GM21619 (cell line): ENCODE results near the gene CNNM1.

Experiments
- ATAC-seq: cut with Tn5 transposase; IDR thresholded peaks from one replicate; pipeline ENCODE4 v1.9.1; 2021; ENCODE audit not compliant: unreplicated experiment

Gene CNNM1

DNA sequence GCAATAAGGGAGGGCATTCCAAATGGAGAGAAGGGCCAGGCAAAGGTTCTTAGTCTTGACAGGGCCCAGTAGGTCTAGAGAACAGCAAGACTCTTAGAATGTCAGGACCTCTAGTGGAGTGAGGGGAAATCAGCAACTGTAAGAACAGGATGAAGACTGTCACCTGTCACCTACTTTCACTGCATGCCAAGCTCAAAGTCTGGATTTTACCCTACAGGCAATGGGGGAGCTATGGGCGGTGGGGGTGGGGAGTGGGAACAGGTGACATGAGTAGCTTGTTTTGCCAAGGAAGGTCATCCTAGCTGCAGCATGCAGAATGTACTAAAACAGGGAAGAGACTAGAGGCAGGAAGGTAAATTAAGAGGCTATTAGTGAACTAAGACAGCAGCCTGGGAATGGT is 82.9 kb downstream of the CNNM1 start:
- ATAC-seq: no peak

GRCh38 chr10:99418910-99419624 is 89.9 kb downstream of the CNNM1 start:
- no peak for ATAC-seq

- ATAC-seq: no peak
Measured at GRCh38 chr10:99419688-99420087, 90.5 kb downstream of the CNNM1 start.

- no peak for ATAC-seq
Measured at GRCh38 chr10:99421233-99421739, 92.1 kb downstream of the CNNM1 start.

DNA sequence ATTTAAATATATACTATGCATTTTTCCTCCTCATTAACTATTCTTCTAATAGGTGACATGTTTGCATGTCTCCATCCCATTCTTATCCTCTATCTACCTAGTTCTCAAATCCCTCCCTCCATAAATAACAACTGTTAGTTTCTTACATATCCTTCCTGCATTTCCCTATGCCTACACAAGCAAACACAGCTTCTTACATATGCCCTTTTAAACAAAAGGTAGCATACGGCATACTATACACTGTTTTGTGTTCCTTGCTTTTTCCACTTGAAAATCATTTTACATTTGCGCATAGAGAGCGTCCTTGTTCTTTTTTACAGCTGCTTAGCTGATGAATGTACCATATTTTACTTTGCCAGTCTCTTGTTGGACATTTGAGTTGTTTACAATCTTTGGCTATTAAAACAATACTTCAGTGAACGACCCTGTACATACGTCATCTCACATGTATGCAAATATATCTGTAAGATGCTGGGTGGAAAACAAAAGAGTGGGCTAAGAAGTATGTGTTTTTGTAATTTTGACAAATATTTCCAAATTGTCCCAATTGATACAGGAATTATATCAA is 93.5 kb downstream of the CNNM1 start:
- ATAC-seq: no peak

GRCh38 chr10:99424656-99425055 is 95.5 kb downstream of the CNNM1 start:
- ATAC-seq: no peak

DNA sequence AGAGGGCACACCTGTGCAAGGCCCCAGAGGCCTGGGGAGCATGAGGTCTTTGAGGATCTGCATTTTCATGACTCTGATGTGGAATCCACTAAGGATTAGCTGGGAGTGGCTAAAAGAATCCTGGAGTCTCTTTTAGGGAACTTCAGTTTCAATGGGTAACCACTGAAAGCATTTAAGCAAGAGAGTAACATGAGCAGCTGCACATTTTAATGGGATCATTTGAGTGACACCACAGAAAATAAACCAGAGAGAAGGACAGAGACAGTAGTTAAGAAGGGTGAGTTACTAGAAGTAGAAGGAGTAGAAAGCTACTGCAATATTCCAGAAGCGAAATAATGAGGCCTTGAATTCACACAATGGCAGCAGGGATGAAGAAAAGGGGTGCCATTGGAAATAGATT is 96.0 kb downstream of the CNNM1 start:
- ATAC-seq: no peak

DNA sequence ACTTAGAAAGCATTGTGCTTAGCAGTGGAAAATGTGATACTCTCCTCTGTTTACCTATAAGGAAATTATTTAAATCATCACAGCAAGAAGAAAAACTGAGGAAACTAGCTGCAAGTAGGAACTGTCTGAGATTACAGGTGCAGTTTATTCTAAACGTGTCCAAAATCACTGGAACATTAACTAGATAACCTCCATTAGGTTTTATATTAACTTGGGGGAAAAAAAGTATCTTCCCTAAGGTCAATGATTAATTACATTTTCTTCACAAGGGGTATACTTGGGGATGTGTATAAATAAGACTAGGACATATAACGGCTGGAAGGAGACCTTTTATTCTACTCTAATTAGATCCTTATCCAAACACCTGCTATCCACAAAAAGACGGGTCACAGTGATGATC is 97.5 kb downstream of the CNNM1 start:
- no peak for ATAC-seq

GRCh38 chr10:99427566-99428190 is 98.5 kb downstream of the CNNM1 start:
- ATAC-seq: no peak

DNA sequence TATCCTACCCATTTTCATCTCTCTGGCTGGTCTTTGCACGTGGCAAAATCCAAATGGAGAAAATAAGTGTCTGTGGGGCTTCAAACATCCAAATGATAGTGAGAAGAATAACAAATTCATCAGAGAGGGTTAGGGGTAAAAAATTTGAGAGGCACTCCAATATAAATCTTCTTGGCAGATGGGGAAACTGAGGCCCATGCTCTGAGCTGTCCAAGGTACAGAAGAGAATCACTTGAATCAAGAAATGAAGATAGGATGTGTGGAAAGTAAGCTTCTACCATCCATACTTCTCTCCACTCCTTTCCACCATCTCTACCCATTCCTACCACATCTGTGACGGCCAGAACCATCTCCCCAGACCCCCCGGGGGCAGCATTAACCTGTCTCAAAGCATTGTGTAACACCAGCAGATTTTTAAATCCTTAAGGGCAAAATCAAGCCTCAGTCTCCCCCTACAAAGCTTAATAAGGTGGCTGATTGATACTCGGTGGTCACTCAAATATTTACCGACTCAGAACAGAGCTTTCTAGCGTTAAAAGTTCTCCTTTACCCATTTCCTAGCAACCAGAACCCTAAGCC is 100.5 kb downstream of the CNNM1 start:
- ATAC-seq: no peak

DNA sequence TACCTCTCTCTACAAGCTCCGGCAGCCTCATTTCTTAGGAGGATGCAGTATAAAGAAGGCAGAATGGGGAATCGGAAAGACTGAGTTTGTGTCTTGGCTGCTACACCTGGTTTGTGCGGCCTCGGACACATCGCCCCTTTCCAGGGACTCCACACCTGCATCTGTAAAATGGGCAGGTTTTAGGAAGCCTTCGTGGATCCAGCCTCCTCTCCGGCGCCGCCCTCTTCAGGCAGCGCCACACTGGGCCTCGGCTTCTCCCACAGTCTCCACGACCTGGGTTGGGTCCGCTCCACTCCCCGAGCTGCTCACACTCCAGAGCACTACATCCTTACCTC is 100.9 kb downstream of the CNNM1 start:
- ATAC-seq: no peak

GRCh38 chr10:99430451-99431189 is 101.5 kb downstream of the CNNM1 start, which contains the start of gene GOT1:
TSS of gene GOT1 (minus strand) at chr10:99430624. CDS start at chr10:99430565, 59 bp downstream.
- peak; percentile 96 for ATAC-seq

GRCh38 chr10:99431190-99431760 is 102.1 kb downstream of the CNNM1 start:
- ATAC-seq: no peak

GRCh38 chr10:99432047-99432446 is 102.9 kb downstream of the CNNM1 start:
- ATAC-seq: no peak

DNA sequence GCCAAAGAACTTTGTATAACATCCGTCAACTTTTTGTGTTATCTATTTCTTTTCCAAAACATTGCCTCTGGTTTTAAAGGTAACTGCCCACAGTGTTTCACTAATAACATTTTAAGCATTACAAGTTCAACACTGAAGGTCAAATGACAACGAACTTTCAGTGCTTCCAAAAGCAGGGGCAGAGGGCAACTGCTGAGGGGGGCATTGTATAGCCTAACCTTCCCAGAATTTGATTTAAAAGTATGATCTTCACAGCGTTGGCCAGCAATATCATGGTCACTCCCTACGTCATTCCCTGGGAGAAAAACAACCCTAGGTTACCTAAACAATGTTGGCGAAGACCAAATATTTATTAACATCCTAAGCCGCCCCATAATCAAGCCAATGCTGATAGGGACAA is 103.7 kb downstream of the CNNM1 start:
- ATAC-seq: no peak

GRCh38 chr10:99433378-99434020 is 104.3 kb downstream of the CNNM1 start:
- no peak for ATAC-seq

- peak; percentile 51 for ATAC-seq
Measured at GRCh38 chr10:99435986-99436638, 107.0 kb downstream of the CNNM1 start.

- ATAC-seq: no peak
Measured at GRCh38 chr10:99438890-99439289, 109.7 kb downstream of the CNNM1 start.

DNA sequence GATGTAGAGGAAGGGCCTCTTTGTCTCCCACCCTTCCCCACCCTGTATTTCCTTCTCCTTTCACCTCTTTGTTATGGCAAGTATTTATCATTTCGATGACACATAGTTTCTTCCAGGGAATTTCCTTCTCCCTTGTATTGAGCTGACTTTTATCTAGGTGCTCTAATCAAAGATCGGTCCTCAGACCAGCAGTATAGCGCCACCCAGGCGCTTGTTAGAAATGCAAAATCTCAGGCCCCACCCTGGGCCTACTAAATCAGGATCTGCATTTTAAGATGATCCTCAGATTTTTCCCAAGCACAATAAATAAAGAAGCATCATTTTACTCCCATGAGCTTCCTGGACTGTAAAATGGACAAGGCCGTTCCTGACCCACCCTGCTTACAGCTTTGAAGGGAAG is 113.2 kb downstream of the CNNM1 start:
- no peak for ATAC-seq

- no peak for ATAC-seq
Measured at GRCh38 chr10:99443500-99443899, 114.3 kb downstream of the CNNM1 start.
